RWPE2 (cell line): ENCODE data around the gene CPNE6.
A peak's percentile ranks its signal among the peaks of the same experiment; 100 is the strongest.

ENCODE experiments used
- ATAC-seq: fragments of 200-7000 bp; cut with Tn5 transposase; 3 replicates; pipeline ENCODE4 v1.9.1; 2021; ENCODE audit warnings: low read depth
- DNase-seq: peaks from one replicate; pipeline ENCODE4 v3.0.0-alpha.2; 2020; ENCODE audit warnings: low spot score
- H3K27ac ChIP-seq: fragments of 450-650 bp; 2 replicates; pipeline ENCODE4 v1.5.1; 2017; ENCODE audit warnings: mild to moderate bottlenecking; ENCODE audit not compliant: poor library complexity, severe bottlenecking
- H3K27me3 ChIP-seq: fragments of 250-450 bp; sonication (Bioruptor Pico); 2 replicates; pipeline ENCODE4 v1.5.1; 2021; ENCODE audit warnings: mild to moderate bottlenecking, moderate library complexity; ENCODE audit not compliant: insufficient read depth, poor library complexity, severe bottlenecking
- H3K36me3 ChIP-seq: fragments of 250-450 bp; sonication (Bioruptor Pico); 2 replicates; pipeline ENCODE4 v1.5.1; 2020; ENCODE audit warnings: low read depth, mild to moderate bottlenecking, moderate library complexity
- H3K4me1 ChIP-seq: fragments of 250-450 bp; sonication (Bioruptor Pico); 2 replicates; pipeline ENCODE4 v1.5.1; 2021; ENCODE audit warnings: mild to moderate bottlenecking, moderate library complexity; ENCODE audit not compliant: insufficient read depth, poor library complexity, severe bottlenecking
- H3K4me3 ChIP-seq: fragments of 250-450 bp; sonication (Bioruptor Pico); 2 replicates; pipeline ENCODE4 v1.5.1; 2021; ENCODE audit warnings: mild to moderate bottlenecking, moderate library complexity; ENCODE audit not compliant: severe bottlenecking
- H3K9me3 ChIP-seq: fragments of 250-450 bp; sonication (Bioruptor Pico); 2 replicates; pipeline ENCODE4 v1.5.1; 2021; ENCODE audit warnings: mild to moderate bottlenecking, moderate library complexity; ENCODE audit not compliant: severe bottlenecking
- TF ChIP-seq, protein P1 (sequence below): fragments of 450-650 bp; IDR thresholded peaks from one replicate; pipeline ENCODE4 v1.5.1; 2017; ENCODE audit warnings: mild to moderate bottlenecking, moderate library complexity; ENCODE audit not compliant: poor library complexity, severe bottlenecking

CPNE6 gene

DNA sequence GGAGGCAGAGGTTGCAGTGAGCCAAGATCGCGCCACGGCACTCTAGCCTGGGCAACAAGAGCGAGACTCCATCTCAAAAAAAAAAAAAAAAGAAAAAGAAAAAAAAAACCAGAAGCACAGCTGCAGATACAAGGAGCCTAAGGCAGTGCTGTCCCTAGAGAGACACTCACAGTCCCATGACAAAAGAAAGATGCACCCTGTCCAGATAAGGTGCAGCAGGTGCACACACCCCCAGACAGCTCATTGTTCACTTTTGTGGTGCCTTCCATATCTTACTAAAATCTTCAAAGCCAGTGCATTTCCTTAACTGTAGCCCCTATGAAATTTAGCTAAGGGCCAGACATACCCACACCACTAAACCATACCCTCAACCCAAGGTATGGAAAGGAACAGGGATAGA is 51.1 kb downstream of the CPNE6 start:
- H3K36me3 ChIP-seq: peaks cover 38% of the 10 kb centered on the region
- H3K27me3 ChIP-seq: no peaks in the 10 kb centered on the region
- TF ChIP-seq, protein P1, sequence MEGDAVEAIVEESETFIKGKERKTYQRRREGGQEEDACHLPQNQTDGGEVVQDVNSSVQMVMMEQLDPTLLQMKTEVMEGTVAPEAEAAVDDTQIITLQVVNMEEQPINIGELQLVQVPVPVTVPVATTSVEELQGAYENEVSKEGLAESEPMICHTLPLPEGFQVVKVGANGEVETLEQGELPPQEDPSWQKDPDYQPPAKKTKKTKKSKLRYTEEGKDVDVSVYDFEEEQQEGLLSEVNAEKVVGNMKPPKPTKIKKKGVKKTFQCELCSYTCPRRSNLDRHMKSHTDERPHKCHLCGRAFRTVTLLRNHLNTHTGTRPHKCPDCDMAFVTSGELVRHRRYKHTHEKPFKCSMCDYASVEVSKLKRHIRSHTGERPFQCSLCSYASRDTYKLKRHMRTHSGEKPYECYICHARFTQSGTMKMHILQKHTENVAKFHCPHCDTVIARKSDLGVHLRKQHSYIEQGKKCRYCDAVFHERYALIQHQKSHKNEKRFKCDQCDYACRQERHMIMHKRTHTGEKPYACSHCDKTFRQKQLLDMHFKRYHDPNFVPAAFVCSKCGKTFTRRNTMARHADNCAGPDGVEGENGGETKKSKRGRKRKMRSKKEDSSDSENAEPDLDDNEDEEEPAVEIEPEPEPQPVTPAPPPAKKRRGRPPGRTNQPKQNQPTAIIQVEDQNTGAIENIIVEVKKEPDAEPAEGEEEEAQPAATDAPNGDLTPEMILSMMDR: no peak
- H3K4me3 ChIP-seq: no peak overlapping the region
- DNase-seq: no peak
- no peaks in the 10 kb centered on the region for H3K9me3 ChIP-seq
- H3K4me1 ChIP-seq: no peaks in the 10 kb centered on the region
- H3K27ac ChIP-seq: no peak overlapping the region
- ATAC-seq: no peak

DNA sequence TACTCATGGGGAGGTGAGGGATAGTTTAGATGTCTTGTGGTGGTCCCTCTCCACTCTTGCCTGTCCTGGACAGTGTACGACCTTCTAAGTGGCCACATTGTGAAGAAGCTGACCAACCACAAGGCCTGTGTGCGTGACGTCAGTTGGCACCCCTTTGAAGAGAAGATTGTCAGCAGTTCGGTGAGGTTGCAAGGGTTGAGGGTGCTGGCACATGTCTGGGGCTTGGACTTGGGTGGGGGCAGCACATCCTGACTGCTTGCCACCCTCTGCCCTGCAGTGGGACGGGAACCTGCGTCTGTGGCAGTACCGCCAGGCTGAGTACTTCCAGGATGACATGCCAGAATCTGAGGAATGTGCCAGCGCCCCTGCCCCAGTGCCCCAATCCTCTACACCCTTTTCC is 51.5 kb downstream of the CPNE6 start:
- Histone ChIP-seq H3K4me1 (no peaks in the 10 kb centered on the region), H3K27ac (no peak overlapping the region), H3K36me3 (peaks cover 34% of the 10 kb centered on the region), H3K4me3 (no peak overlapping the region), H3K27me3 (no peaks in the 10 kb centered on the region), H3K9me3 (no peaks in the 10 kb centered on the region)
- no peak for ATAC-seq
- TF ChIP-seq, protein P1: no peak
- DNase-seq: no peak

DNA sequence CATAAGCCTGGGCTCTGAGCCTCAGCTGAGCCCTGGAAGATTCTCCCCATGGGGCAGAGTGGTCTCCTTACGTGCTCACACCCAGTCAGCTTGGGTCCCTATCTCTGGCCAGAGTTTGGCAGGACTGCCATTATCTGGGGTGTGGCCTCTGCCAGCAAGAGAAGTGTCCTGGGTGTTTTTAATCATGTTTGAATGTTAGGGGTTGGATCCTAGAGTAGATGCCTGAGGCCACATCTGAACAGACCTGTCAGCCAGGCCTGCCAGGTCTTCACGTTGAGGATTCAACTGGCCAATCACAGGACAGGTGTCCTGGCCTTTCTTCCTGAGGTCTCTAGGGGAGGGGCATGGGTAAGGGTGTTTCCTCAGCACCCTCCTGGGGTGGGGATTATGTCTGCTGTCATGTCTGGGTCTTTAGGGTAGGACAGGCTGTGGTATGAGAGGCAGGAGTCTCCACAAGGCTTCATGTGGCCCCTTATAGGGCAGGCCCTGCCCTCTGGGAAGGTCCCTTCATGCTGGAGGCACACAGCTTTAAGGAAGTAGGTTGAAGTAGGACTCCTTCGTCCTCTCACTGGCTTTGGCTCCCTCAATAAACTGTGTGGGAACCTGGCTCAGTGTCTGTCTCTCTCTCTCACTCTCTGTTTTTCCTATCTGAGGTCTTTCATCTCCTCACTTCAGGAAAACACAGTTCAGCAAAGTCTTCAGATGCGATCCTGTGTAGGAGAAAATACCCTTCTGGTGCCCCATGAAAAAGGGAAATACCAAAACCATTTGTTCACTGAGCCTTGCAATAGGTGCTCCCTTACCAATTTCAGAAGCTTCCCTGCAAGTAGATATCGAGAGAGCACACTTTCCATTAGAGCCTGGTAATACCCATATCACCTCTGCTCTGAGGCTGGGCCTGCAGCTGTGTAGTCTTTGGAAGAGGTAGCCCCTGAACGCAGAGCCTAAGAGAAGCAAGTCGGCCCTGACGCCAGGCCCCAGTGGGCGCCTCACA is 52.4 kb downstream of the CPNE6 start:
- Histone ChIP-seq H3K4me3 (no peak overlapping the region), H3K27me3 (no peaks in the 10 kb centered on the region), H3K27ac (no peak overlapping the region), H3K9me3 (no peaks in the 10 kb centered on the region), H3K36me3 (peaks cover 25% of the 10 kb centered on the region), H3K4me1 (no peaks in the 10 kb centered on the region)
- ATAC-seq (peak; percentile 26; the same call in 1 of the 3 replicates), DNase-seq (no peak)
- TF ChIP-seq, protein P1: no peak

DNA sequence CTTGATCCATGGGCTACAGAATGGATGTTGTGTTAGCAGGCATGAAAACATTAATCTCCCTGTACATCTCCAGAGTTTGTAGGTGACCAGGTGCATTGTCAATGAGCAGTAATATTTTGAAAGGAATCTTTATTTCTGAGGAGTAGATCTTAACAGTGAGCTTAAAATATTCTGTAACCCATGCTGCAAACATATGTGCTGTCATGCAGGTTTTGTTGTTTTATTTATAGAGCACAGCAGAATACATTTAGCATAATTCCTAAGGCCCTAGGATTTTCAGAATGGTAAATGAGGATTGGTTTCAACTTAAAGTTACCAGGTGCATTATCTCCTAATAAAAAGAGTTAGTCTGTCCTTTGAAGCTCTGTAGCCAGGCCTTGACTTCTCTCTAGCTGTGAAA is 55.6 kb downstream of the CPNE6 start:
- H3K4me3 ChIP-seq: no peak overlapping the region
- TF ChIP-seq, protein P1: no peak

DNA sequence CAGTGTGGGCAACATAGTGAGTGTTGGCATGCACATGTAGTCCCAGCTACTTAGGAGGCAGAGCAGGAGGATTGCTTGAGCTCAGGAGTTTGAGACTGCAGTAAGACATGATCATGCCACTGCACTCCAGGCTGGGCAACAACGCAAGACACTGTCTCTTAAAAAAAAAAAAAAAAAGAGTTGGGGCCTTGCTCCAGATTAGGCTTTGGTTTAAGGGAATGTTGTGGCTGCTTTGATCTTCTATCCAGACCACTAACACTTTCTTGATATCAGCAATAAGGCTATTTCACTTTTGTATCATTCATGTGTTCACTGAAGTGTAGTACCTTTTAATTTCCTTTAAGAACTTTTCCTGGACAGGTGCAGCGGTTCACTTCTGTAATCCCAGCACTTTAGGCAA is 56.3 kb downstream of the CPNE6 start:
- ATAC-seq: no peak
- TF ChIP-seq, protein P1: no peak
- Histone ChIP-seq H3K27me3 (no peaks in the 10 kb centered on the region), H3K4me1 (peaks cover 5% of the 10 kb centered on the region), H3K9me3 (no peaks in the 10 kb centered on the region), H3K4me3 (no peak overlapping the region), H3K36me3 (no peaks in the 10 kb centered on the region), H3K27ac (no peak overlapping the region)
- no peak for DNase-seq

More for the DNA sequence above, 55.6 kb downstream of the CPNE6 start:
- DNase-seq: no peak
- no peaks in the 10 kb centered on the region for H3K36me3 ChIP-seq
- no peak for ATAC-seq
- H3K9me3 ChIP-seq: no peaks in the 10 kb centered on the region
- H3K4me1 ChIP-seq: no peaks in the 10 kb centered on the region
- no peaks in the 10 kb centered on the region for H3K27me3 ChIP-seq
- H3K27ac ChIP-seq: no peak overlapping the region
